Tibial artery (tissue), 4 donors: ENCODE results near the gene GPR139.

ENCODE experiments used
- DNase-seq, 2 donors: peaks; one replicate each; pipeline ENCODE4 v3.0.0-alpha.2; 2019
- H3K27ac ChIP-seq, 2 donors: fragments of 200-600 bp; sonication (generic) in 1 of 2; 1 replicate in 1 of 2; 2 replicates in 1 of 2; pipeline ENCODE4 v1.5.1; 2018 to 2019; ENCODE audit warnings: mild to moderate bottlenecking in 1 of 2
- H3K27me3 ChIP-seq, 2 donors: fragments of 200-600 bp; sonication (generic) in 1 of 2; one replicate each; pipeline versions ENCODE4 v1.5.1 to v1.6.0; 2016 to 2019
- H3K36me3 ChIP-seq, 3 donors: fragments of 200-600 bp; sonication (generic) in 2 of 3; one replicate each; pipeline ENCODE4 v1.5.1; 2016 to 2019; ENCODE audit warnings: mild to moderate bottlenecking in 2 of 3
- H3K4me1 ChIP-seq, 4 donors: fragments of 200-600 bp; sonication (generic) in 2 of 4; 1 replicate in 3 of 4; 2 replicates in 1 of 4; pipeline ENCODE4 v1.5.1; 2016 to 2019
- H3K4me3 ChIP-seq, 2 donors: fragments of 200-600 bp; sonication (generic) in 1 of 2; 1 replicate in 1 of 2; 2 replicates in 1 of 2; pipeline ENCODE4 v1.5.1; 2018 to 2019; ENCODE audit warnings: mild to moderate bottlenecking in 2 of 2
- H3K9me3 ChIP-seq, 3 donors: fragments of 200-600 bp; sonication (generic) in 1 of 3; one replicate each; pipeline ENCODE4 v1.5.1; 2016 to 2019
- intact Hi-C: fragments of 100-400 bp; cut with DNase I; formaldehyde crosslinking; loops from one replicate; pipeline ENCODE4 v1.15.0; 2023; ENCODE audit warnings: low total_unique reads
- TF ChIP-seq, protein P1 (sequence below), 2 experiments: fragments of 200-600 bp in 1 of 2; fragments of 450-650 bp in 1 of 2; IDR thresholded peaks; one replicate each; pipeline ENCODE4 v1.5.1; 2017 to 2019; ENCODE audit warnings: antibody characterized with exemption in 2 of 2, mild to moderate bottlenecking in 1 of 2, moderate library complexity in 1 of 2

The GPR139 gene

DNA sequence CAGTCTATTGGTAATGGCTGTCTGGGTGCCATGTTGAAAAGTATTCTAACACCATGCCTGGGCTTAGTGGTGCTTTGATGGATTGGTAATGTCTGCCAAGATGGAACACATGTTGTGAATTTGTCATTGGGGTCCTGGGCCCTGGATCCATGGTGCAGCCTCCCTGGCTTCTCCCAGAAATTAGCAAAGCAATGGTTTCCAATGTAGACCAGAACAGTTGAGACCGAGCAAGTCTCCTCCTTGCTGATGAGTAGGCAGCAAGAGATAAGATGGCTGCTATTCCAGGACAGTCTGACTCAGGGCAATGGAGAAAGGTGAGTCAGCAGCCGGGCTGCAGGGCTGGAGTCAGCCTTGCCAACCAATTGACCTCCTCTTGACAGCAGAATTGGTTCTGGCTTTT, 30.8 kb downstream of the GPR139 start:
- H3K27me3 ChIP-seq: no peaks in the 10 kb centered on the region

DNA sequence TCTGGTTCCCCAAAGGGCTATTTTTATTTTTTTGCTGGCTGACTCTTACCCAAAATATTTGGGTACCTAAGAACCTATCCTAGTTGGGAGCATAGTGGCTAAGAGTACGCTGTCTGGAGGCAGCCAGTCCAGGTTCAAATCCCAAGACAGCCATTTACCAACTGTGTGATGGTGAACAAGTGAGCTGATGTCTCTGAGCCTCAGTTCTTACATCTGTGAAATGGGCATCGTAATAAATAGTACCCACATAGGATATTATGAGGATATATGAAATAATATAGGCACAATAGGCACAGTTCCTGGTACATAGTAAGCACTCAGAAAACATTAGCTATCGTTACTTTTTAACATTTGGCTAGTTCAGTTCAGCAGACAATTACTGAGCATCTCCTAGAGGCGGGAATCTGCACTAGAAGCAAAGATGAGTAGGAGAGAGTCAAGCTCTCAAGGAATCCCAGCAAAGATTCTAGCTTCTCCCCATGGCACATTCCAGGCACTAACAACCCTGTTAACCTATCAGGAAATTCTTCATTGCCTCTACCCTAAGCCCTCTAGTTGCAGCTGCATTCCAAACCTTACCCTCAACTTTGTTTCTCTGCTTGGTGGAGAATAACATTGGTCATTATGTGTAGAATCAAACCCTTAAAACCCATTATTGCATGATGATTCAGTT, 31.6 kb downstream of the GPR139 start:
- Histone ChIP-seq H3K36me3 (no peaks in the 10 kb centered on the region), H3K4me3 (no peak overlapping the region), H3K27me3 (no peaks in the 10 kb centered on the region), H3K9me3 (peaks cover 0 to 7% (median 4%) of the 10 kb centered on the region in 3 donors), H3K4me1 (no peaks in the 10 kb centered on the region), H3K27ac (no peak overlapping the region)
- intact Hi-C loops: no loop called here
- TF ChIP-seq, protein P1, sequence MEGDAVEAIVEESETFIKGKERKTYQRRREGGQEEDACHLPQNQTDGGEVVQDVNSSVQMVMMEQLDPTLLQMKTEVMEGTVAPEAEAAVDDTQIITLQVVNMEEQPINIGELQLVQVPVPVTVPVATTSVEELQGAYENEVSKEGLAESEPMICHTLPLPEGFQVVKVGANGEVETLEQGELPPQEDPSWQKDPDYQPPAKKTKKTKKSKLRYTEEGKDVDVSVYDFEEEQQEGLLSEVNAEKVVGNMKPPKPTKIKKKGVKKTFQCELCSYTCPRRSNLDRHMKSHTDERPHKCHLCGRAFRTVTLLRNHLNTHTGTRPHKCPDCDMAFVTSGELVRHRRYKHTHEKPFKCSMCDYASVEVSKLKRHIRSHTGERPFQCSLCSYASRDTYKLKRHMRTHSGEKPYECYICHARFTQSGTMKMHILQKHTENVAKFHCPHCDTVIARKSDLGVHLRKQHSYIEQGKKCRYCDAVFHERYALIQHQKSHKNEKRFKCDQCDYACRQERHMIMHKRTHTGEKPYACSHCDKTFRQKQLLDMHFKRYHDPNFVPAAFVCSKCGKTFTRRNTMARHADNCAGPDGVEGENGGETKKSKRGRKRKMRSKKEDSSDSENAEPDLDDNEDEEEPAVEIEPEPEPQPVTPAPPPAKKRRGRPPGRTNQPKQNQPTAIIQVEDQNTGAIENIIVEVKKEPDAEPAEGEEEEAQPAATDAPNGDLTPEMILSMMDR (IDR thresholded peaks at IDR 0.05): no peak
- no peak for DNase-seq

More for the DNA sequence above, 30.8 kb downstream of the GPR139 start:
- no peak for DNase-seq
- Histone ChIP-seq H3K4me3 (no peak overlapping the region), H3K27ac (no peak overlapping the region), H3K36me3 (no peaks in the 10 kb centered on the region), H3K9me3 (peaks cover 0 to 7% (median 4%) of the 10 kb centered on the region in 3 donors), H3K4me1 (no peaks in the 10 kb centered on the region)
- intact Hi-C loops: no loop called here
- TF ChIP-seq, protein P1 (IDR thresholded peaks at IDR 0.05): no peak

DNA sequence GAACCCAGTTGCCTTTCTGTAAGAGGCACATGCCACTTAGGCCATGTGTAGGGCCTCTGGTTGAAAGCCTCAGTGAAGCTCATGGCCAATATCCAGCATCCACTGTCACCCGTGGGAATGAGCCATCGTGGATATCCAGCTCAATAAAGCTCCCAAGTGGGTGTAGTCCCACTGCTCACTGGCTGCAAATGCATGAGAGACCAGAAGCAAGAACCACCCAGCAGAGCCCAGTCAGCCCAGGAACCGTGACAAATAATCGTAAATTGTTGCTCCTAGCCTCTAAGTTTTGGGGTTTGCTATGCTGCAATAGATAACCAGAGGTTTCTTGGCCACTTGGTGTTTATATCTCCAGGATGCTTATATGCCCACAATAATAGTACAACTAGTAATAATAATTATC, 33.7 kb downstream of the GPR139 start:
- Histone ChIP-seq H3K4me1 (no peaks in the 10 kb centered on the region), H3K27me3 (no peaks in the 10 kb centered on the region), H3K9me3 (peaks cover 0 to 7% (median 4%) of the 10 kb centered on the region in 3 donors), H3K36me3 (no peaks in the 10 kb centered on the region), H3K4me3 (no peak overlapping the region), H3K27ac (no peak overlapping the region)
- no peak for DNase-seq
- intact Hi-C loops: no loop called here
- TF ChIP-seq, protein P1 (IDR thresholded peaks at IDR 0.05): no peak

DNA sequence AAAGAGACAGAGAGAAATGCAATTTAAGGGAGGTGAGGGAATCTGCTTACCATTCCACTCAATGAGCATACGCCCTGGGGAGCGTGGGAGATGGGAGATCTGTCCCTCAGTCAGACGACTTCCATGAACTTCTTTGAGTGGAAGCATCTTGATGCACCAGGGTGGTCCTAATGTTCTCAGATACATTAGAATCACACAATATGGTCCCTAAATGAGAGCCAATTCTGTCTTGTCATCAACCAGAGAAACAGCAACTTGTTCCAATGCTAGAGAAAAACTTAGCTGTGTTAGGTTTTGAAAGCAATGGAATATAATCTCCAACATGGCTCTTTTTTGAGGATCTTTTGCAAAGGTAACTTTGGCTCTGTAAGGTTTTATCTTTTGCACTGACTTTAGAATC, 44.1 kb downstream of the GPR139 start:
- H3K9me3 ChIP-seq: no peaks in the 10 kb centered on the region
- intact Hi-C loops: no loop called here
- no peak for DNase-seq

DNA sequence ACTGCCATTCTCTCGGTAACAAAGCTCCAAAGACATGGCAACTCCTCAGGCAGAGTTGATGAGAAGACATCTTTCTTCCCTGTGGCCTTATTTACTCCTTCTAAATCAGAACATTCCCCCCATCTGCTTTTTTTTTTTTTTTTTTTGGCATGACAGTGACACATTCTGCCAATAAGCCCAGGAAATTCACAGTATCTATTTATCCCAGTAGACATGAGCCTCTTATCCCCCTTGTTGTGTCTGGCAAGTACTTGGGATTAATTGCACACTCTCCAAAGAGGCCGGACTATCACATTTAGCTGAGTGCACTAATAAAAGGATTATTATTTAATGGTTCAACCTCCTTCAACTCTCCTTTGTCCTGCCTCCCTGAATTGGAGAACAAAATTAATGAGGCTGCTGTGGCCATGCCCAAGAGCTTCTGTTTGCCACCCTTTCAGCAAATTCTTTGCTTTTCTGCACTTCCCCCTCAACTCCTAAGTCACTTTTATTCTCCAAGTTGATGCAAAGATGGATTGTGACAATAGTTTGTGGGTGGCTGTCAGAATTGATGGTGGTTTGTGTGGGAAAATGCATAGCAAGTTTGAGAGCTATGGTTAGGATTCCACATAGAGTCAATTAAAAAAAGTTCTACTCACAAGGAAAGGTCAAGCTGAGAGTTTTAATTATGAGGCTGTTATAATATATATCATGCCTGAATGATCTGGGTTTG, 47.2 kb downstream of the GPR139 start:
- no peak overlapping the region for H3K27ac ChIP-seq
- no peaks in the 10 kb centered on the region for H3K27me3 ChIP-seq
- H3K4me3 ChIP-seq: no peak overlapping the region
- intact Hi-C loops: no loop called here
- TF ChIP-seq, protein P1 (IDR thresholded peaks at IDR 0.05): no peak
- no peaks in the 10 kb centered on the region for H3K9me3 ChIP-seq
- no peak for DNase-seq
- no peaks in the 10 kb centered on the region for H3K36me3 ChIP-seq
- H3K4me1 ChIP-seq: no peaks in the 10 kb centered on the region

More for the DNA sequence above, 44.1 kb downstream of the GPR139 start:
- Histone ChIP-seq H3K4me3 (no peak overlapping the region), H3K27me3 (no peaks in the 10 kb centered on the region), H3K36me3 (no peaks in the 10 kb centered on the region), H3K4me1 (no peaks in the 10 kb centered on the region), H3K27ac (no peak overlapping the region)
- TF ChIP-seq, protein P1 (IDR thresholded peaks at IDR 0.05): no peak
